NB4 (cell line): ENCODE results near the gene MEGF8.

Experiments
- CTCF ChIP-seq: IDR thresholded peaks from one replicate; pipeline ENCODE4 v1.5.1; 2012; ENCODE audit warnings: low read depth, low read length
- MYC ChIP-seq: IDR thresholded peaks from 2 replicates; pipeline ENCODE4 v1.6.1; 2011; ENCODE audit warnings: low read depth, low read length
- POLR2A ChIP-seq: IDR thresholded peaks from 2 replicates; pipeline ENCODE4 v1.6.1; 2011; ENCODE audit warnings: mild to moderate bottlenecking; ENCODE audit not compliant: insufficient read length; ENCODE audit errors: extremely low read depth
- TF ChIP-seq, protein P1 (sequence below): IDR thresholded peaks from 2 replicates; pipeline ENCODE4 v1.6.1; 2011; ENCODE audit warnings: low read depth, low read length

DNA sequence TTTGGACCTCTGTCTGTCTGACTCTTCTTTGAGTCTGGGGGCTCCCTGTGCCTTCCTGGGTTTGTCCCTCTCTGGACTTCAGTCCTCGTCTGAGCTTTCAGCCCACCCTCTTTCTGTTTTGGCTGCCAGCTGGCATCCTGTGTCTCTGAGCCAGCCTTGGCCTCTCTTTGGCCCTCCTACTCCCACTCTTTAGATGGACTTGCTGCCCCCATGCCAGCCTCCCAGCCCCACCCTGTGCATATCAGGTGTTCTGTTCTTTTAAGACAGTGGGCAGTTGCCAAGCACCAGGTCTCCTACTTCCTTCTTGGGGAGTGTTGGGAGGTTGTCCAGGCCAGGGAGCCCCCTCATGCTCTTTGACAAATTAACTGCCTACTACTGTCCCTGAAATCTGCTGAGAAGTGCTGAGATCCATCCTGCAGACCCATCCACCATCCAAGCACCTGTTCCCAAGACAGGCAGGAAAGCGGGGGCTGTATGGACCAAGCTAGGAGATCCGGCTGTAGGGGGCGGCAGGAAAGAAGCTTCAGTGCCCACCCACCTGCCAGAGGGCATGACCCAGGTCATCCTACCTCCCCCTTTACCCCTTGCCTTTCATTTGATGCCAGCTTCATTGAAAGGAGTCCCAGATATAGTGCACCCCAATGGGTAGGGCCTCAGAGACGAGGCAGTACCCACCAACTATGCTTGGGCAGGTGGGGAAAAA, 46.8 kb upstream of the MEGF8 start:
- no peak for TF ChIP-seq POLR2A
- no peak for TF ChIP-seq CTCF
- TF ChIP-seq, protein P1, sequence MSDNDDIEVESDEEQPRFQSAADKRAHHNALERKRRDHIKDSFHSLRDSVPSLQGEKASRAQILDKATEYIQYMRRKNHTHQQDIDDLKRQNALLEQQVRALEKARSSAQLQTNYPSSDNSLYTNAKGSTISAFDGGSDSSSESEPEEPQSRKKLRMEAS: no peak
- TF ChIP-seq MYC: no peak
